GM12873 (cell line): Measurements from ENCODE around the gene MT1G.

ENCODE experiments used
- TF ChIP-seq, protein P1 (sequence below): IDR thresholded peaks from 2 replicates; pipeline ENCODE4 v1.5.1; 2012; ENCODE audit warnings: low read depth, mild to moderate bottlenecking, moderate library complexity, low read length, control low read depth; ENCODE audit not compliant: insufficient read depth; ENCODE audit errors: missing control alignments

MT1G gene

GRCh38 chr16:56667581-56668571, at the start of gene MT1G:
Gene MT1G, minus strand, starts transcription at chr16:56668065. Its CDS starts 72 bp downstream, at chr16:56667993.
- TF ChIP-seq, protein P1, sequence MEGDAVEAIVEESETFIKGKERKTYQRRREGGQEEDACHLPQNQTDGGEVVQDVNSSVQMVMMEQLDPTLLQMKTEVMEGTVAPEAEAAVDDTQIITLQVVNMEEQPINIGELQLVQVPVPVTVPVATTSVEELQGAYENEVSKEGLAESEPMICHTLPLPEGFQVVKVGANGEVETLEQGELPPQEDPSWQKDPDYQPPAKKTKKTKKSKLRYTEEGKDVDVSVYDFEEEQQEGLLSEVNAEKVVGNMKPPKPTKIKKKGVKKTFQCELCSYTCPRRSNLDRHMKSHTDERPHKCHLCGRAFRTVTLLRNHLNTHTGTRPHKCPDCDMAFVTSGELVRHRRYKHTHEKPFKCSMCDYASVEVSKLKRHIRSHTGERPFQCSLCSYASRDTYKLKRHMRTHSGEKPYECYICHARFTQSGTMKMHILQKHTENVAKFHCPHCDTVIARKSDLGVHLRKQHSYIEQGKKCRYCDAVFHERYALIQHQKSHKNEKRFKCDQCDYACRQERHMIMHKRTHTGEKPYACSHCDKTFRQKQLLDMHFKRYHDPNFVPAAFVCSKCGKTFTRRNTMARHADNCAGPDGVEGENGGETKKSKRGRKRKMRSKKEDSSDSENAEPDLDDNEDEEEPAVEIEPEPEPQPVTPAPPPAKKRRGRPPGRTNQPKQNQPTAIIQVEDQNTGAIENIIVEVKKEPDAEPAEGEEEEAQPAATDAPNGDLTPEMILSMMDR = no peak

GRCh38 chr16:56716761-56717160, 48.9 kb upstream of the MT1G start:
- TF ChIP-seq, protein P1 = no peak

GRCh38 chr16:56715126-56715525, 47.3 kb upstream of the MT1G start:
- TF ChIP-seq, protein P1 = no peak

GRCh38 chr16:56713794-56714193, 45.9 kb upstream of the MT1G start:
- TF ChIP-seq, protein P1 = no peak

GRCh38 chr16:56711862-56712261, 44.0 kb upstream of the MT1G start:
- TF ChIP-seq, protein P1 = no peak

GRCh38 chr16:56710181-56710737, 42.4 kb upstream of the MT1G start:
- TF ChIP-seq, protein P1 = no peak

DNA sequence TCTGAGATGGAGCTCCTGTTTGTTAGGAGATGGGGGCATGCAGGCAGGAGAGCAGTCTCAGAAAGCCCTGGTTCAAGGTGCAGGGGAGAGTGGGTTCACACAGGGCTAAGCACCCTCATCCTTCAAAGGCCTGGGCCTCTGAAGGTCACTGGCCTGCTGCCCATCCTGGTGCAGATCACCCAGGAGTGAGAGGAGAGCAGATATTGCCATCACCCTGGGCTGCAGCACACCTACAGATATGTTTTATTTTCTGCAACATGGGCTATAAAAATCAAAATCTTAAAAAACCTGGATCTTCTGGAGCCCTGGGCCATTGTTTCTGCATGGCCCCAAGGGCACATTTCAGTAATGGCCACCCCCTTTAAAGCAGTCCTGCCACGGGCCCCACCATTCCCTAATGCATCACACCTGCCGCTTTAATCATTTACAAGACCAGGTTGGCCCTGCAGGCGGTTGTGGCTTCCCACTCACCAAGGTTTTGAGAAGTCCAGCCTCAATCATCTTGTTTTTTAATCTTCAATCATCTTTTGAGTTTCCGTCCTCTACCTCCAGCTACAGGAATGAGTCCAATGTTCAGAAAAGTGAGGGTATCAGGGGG, 41.7 kb upstream of the MT1G start:
- TF ChIP-seq, protein P1 = no peak
